H1 (cell line): ENCODE measurements around the gene UNC119. TPM values are rescaled to one million over a fixed set of nuclear protein-coding genes. Genes with fewer than 3 reads are reported as not detected.

Experiments used
- CTCF ChIA-PET: fragments of 300-600 bp; sonication (Branson Sonifier 250); formaldehyde crosslinking; loops from one replicate; lab custom pipeline; 2021; ENCODE audit not compliant: partially characterized antibody; lab: Charles Lee
- POLR2A ChIA-PET: fragments of 300-600 bp; sonication (Branson Sonifier 250); formaldehyde crosslinking; loops from one replicate; lab custom pipeline; 2021; ENCODE audit warnings: inconsistent platforms; ENCODE audit not compliant: partially characterized antibody; lab: Charles Lee
- DNase-seq, 2 experiments: peaks; one replicate each; pipeline versions ENCODE4 v3.0.0 to v3.0.0-alpha.2; 2010 to 2022; ENCODE audit warnings: low spot score in 2 of 2, low read depth in 1 of 2, mixed read lengths in 1 of 2
- FAIRE-seq: peaks from 2 replicates; lab custom pipeline; 2011; peaks lifted over from hg19 to GRCh38; lab: Jason Lieb, UNC
- H2AFZ ChIP-seq: 2 replicates; pipeline ENCODE4 v1.8.1; 2012; ENCODE audit warnings: low read length, inconsistent platforms
- H2AK5ac ChIP-seq: 2 replicates; pipeline ENCODE4 v1.6.1; 2013; ENCODE audit warnings: low read depth, low read length
- H2BK120ac ChIP-seq: replicated peaks from 2 replicates; pipeline ENCODE3; 2013; ENCODE audit warnings: low read depth, low read length, inconsistent platforms
- H2BK12ac ChIP-seq: 2 replicates; pipeline ENCODE4 v1.6.1; 2013; ENCODE audit warnings: low read depth, low read length
- H2BK15ac ChIP-seq: 2 replicates; pipeline ENCODE4 v1.6.1; 2013; ENCODE audit warnings: low read length
- H2BK20ac ChIP-seq: 2 replicates; pipeline ENCODE4 v1.6.1; 2013; ENCODE audit warnings: low read length
- H2BK5ac ChIP-seq: 2 replicates; pipeline ENCODE4 v1.6.1; 2013; ENCODE audit warnings: low read depth, low read length
- H3K14ac ChIP-seq: 2 replicates; pipeline ENCODE4 v1.6.1; 2013; ENCODE audit warnings: inconsistent platforms; ENCODE audit not compliant: insufficient read length
- H3K18ac ChIP-seq: 2 replicates; pipeline ENCODE4 v1.6.1; 2013; ENCODE audit warnings: low read length; ENCODE audit errors: extremely low read depth
- H3K23ac ChIP-seq: 2 replicates; pipeline ENCODE4 v1.6.1; 2013; ENCODE audit warnings: inconsistent platforms; ENCODE audit not compliant: insufficient read length
- H3K23me2 ChIP-seq: 2 replicates; pipeline ENCODE4 v1.6.1; 2013; ENCODE audit warnings: low read depth, low read length
- H3K27ac ChIP-seq: 2 replicates; pipeline ENCODE4 v1.6.1; 2011; ENCODE audit warnings: low read depth, low read length, inconsistent platforms
- H3K27me3 ChIP-seq, 4 experiments: replicated peaks in 1 of 4; 1 replicate in 1 of 4; 2 replicates in 3 of 4; pipeline versions ENCODE4 v1.6.1 to v1.8.1; 2011 to 2013; ENCODE audit warnings: low read length in 3 of 4, mild to moderate bottlenecking in 3 of 4, inconsistent platforms in 2 of 4, mixed read lengths in 2 of 4, moderate library complexity in 1 of 4; ENCODE audit not compliant: control insufficient read depth in 3 of 4, insufficient read depth in 3 of 4; ENCODE audit errors: extremely low read depth in 1 of 4
- H3K36me3 ChIP-seq, 4 experiments: 2 replicates each; pipeline versions ENCODE4 v1.6.1 to v1.8.1; 2011 to 2013; ENCODE audit warnings: mild to moderate bottlenecking in 4 of 4, low read length in 3 of 4, moderate library complexity in 2 of 4, control low read depth in 1 of 4, inconsistent platforms in 1 of 4; ENCODE audit not compliant: insufficient read depth in 4 of 4, control insufficient read depth in 2 of 4
- H3K4ac ChIP-seq: replicated peaks from 2 replicates; pipeline ENCODE3; 2013; ENCODE audit warnings: low read length, low read depth, mixed read lengths, inconsistent platforms; ENCODE audit not compliant: insufficient read length
- H3K4me1 ChIP-seq, 4 experiments: replicated peaks in 1 of 4; 1 replicate in 1 of 4; 2 replicates in 3 of 4; pipeline versions ENCODE4 v1.6.1 to v1.8.1; 2011 to 2013; ENCODE audit warnings: low read length in 3 of 4, inconsistent platforms in 2 of 4, mixed read lengths in 1 of 4; ENCODE audit not compliant: insufficient read depth in 4 of 4, control insufficient read depth in 3 of 4
- H3K4me2 ChIP-seq, 2 experiments: 2 replicates each; pipeline versions ENCODE4 v1.6.1 to v1.8.1; 2011 to 2013; ENCODE audit warnings: low read depth in 2 of 2, low read length in 2 of 2, control low read depth in 1 of 2, inconsistent platforms in 1 of 2, mild to moderate bottlenecking in 1 of 2; ENCODE audit not compliant: insufficient read depth in 1 of 2
- H3K4me3 ChIP-seq, 4 experiments: fragments of 200-600, 300-600 bp in 1 of 4; sonication (generic), shearing (Covaris generic), sonication (Bioruptor Twin) in 1 of 4; 2 replicates each; pipeline versions ENCODE4 v1.5.1 to v1.8.1; 2011 to 2016; ENCODE audit warnings: low read length in 4 of 4, low read depth in 3 of 4, control low read depth in 2 of 4, inconsistent platforms in 2 of 4, mild to moderate bottlenecking in 2 of 4, mixed read lengths in 1 of 4, moderate library complexity in 1 of 4; ENCODE audit not compliant: insufficient read depth in 2 of 4; ENCODE audit errors: extremely low read depth in 1 of 4
- H3K56ac ChIP-seq: replicated peaks from 2 replicates; pipeline ENCODE3; 2013; ENCODE audit warnings: low read depth, mild to moderate bottlenecking, mixed read lengths, low read length, inconsistent platforms; ENCODE audit not compliant: insufficient read length
- H3K79me1 ChIP-seq: 2 replicates; pipeline ENCODE4 v1.6.1; 2013; ENCODE audit warnings: low read depth, low read length, control low read depth
- H3K79me2 ChIP-seq, 2 experiments: 2 replicates each; pipeline versions ENCODE4 v1.6.1 to v1.8.1; 2012 to 2013; ENCODE audit warnings: low read length in 2 of 2, mild to moderate bottlenecking in 2 of 2, inconsistent platforms in 1 of 2; ENCODE audit not compliant: insufficient read depth in 2 of 2, control insufficient read depth in 1 of 2
- H3K9ac ChIP-seq, 4 experiments: replicated peaks in 1 of 4; 1 replicate in 1 of 4; 2 replicates in 3 of 4; pipeline versions ENCODE4 v1.6.1 to v1.8.1; 2011 to 2013; ENCODE audit warnings: low read depth in 3 of 4, low read length in 3 of 4, control low read depth in 2 of 4, mild to moderate bottlenecking in 2 of 4, moderate library complexity in 2 of 4, inconsistent platforms in 1 of 4; ENCODE audit errors: extremely low read depth in 1 of 4
- H3K9me3 ChIP-seq, 2 experiments: 2 replicates each; pipeline versions ENCODE4 v1.6.1 to v1.8.1; 2012 to 2013; ENCODE audit warnings: mild to moderate bottlenecking in 2 of 2, moderate library complexity in 2 of 2, control low read depth in 1 of 2, inconsistent platforms in 1 of 2, low read depth in 1 of 2, low read length in 1 of 2, mixed read lengths in 1 of 2; ENCODE audit not compliant: insufficient read depth in 2 of 2
- H4K20me1 ChIP-seq, 2 experiments: replicated peaks in 1 of 2; 2 replicates each; pipeline versions ENCODE3 to v1.8.1; 2011 to 2013; ENCODE audit warnings: inconsistent platforms in 2 of 2, low read length in 2 of 2, mild to moderate bottlenecking in 1 of 2; ENCODE audit not compliant: insufficient read depth in 2 of 2, control insufficient read depth in 1 of 2
- H4K5ac ChIP-seq: 2 replicates; pipeline ENCODE4 v1.6.1; 2013; ENCODE audit warnings: low read length, low read depth, mixed read lengths, inconsistent platforms; ENCODE audit not compliant: insufficient read length
- H4K8ac ChIP-seq: 2 replicates; pipeline ENCODE4 v1.8.0; 2013; ENCODE audit warnings: mild to moderate bottlenecking, moderate library complexity, low read length, inconsistent platforms; ENCODE audit not compliant: insufficient read depth; ENCODE audit errors: extremely low read depth
- H4K91ac ChIP-seq: replicated peaks from 2 replicates; pipeline ENCODE3; 2013; ENCODE audit warnings: low read length, mixed read lengths, inconsistent platforms; ENCODE audit not compliant: insufficient read length
- CBX5 ChIP-seq: fragments of 300-800, 300-1000 bp; sonication (generic); IDR thresholded peaks from 2 replicates; pipeline ENCODE4 v1.7.1; 2016; ENCODE audit warnings: antibody characterized with exemption, low read length, low read depth
- CEBPB ChIP-seq: IDR thresholded peaks from 2 replicates; pipeline ENCODE4 v1.6.1; 2012; ENCODE audit warnings: low read depth, low read length
- CHD1 ChIP-seq: IDR thresholded peaks from 2 replicates; pipeline ENCODE4 v1.6.1; 2012; ENCODE audit warnings: low read depth, low read length, improper control_type of control experiment
- CTBP2 ChIP-seq: IDR thresholded peaks from 2 replicates; pipeline ENCODE4 v1.7.0; 2011; ENCODE audit warnings: borderline replicate concordance, mild to moderate bottlenecking, moderate library complexity, mixed read lengths, low read length; ENCODE audit not compliant: insufficient read depth, insufficient read length
- KDM1A ChIP-seq: fragments of 200-600, 300-600 bp; sonication (generic); IDR thresholded peaks from 2 replicates; pipeline ENCODE4 v1.7.1; 2016; ENCODE audit warnings: mild to moderate bottlenecking, low read length, borderline replicate concordance
- KDM5A ChIP-seq: fragments of 200-600 bp; IDR thresholded peaks from 2 replicates; pipeline ENCODE4 v1.7.1; 2012; ENCODE audit warnings: mild to moderate bottlenecking, low read length, inconsistent platforms, mixed read lengths
- MAFK ChIP-seq: IDR thresholded peaks from 2 replicates; pipeline ENCODE4 v1.6.1; 2012; ENCODE audit warnings: low read depth, mild to moderate bottlenecking, improper control_type of control experiment, low read length
- NRF1 ChIP-seq: IDR thresholded peaks from 2 replicates; pipeline ENCODE4 v1.6.1; 2011; ENCODE audit warnings: mild to moderate bottlenecking, low read depth, low read length, improper control_type of control experiment
- RNF2 ChIP-seq: fragments of 200-900, 300-1000 bp; sonication (generic); IDR thresholded peaks from 2 replicates; pipeline ENCODE4 v1.7.1; 2016; ENCODE audit warnings: borderline replicate concordance, low read depth, mild to moderate bottlenecking, antibody characterized with exemption, low read length; ENCODE audit not compliant: poor library complexity, severe bottlenecking; ENCODE audit errors: missing control alignments
- TAF1 ChIP-seq: IDR thresholded peaks from 2 replicates; pipeline ENCODE4 v1.6.1; 2011; ENCODE audit warnings: mild to moderate bottlenecking, low read depth, low read length
- TAF7 ChIP-seq: optimal IDR thresholded peaks from 2 replicates; pipeline ENCODE3; 2011; ENCODE audit warnings: low read depth, mild to moderate bottlenecking, inconsistent platforms, low read length, moderate library complexity, borderline replicate concordance
- TCF12 ChIP-seq: IDR thresholded peaks from 2 replicates; pipeline ENCODE4 v1.6.1; 2011; ENCODE audit warnings: low read depth, mild to moderate bottlenecking, low read length
- TEAD4 ChIP-seq: IDR thresholded peaks from 2 replicates; pipeline ENCODE4 v1.6.1; 2012; ENCODE audit warnings: low read depth, low read length, inconsistent platforms, mixed read lengths
- WGBS, 2 experiments: shearing (Covaris generic) in 1 of 2; methylation state at CpG; one replicate each; pipeline versions ENCODE4 v1.1.6 to v1.1.7; 2013 to 2015; ENCODE audit warnings: low lambda C conversion rate in 2 of 2, mixed read lengths in 2 of 2, inconsistent platforms in 1 of 2, low coverage in 1 of 2, missing lambda C conversion rate in 1 of 2; ENCODE audit not compliant: insufficient replicate concordance in 2 of 2, insufficient coverage in 1 of 2, insufficient read length in 1 of 2; ENCODE audit errors: extremely low coverage in 1 of 2, missing lambda C conversion rate in 1 of 2; 5-methylcytosine and 5-hydroxymethylcytosine counted together
- polyA plus RNA-seq, 7 experiments: library from polyadenylated mRNA; depleted of rRNA in 3 of 7; stranded (reverse) in 5 of 7; unstranded in 2 of 7; fragments of >200 nt in 5 of 7; fragments of 200-250 nt in 2 of 7; gene quantifications; 1 replicate in 5 of 7; 2 replicates in 1 of 7; 4 replicates in 1 of 7; pipeline versions ENCODE4 v1.2.1 to v1.2.3, GENCODE V29; 2011 to 2013; ENCODE audit warnings: missing spikeins in 2 of 7, mixed read lengths in 2 of 7
- total RNA-seq: library from RNA; stranded (reverse); fragmentation: NEBNext Ultra II Directional; extraction: Animal tissue kit (Norgen Biotek cat#: 25700); gene quantifications from 2 replicates; pipeline ENCODE4 v1.2.1, GENCODE V29; 2021
- TF ChIP-seq, protein P1 (sequence below): IDR thresholded peaks from 2 replicates; pipeline ENCODE4 v1.6.1; 2012; ENCODE audit warnings: inconsistent platforms

The UNC119 gene
- total and polyA plus RNA-seq, 2 of the 8 experiments (the other 6 are each of a cell fraction or from before 2014, with no cell fraction given), result 43.5 to 94.4 TPM

DNA sequence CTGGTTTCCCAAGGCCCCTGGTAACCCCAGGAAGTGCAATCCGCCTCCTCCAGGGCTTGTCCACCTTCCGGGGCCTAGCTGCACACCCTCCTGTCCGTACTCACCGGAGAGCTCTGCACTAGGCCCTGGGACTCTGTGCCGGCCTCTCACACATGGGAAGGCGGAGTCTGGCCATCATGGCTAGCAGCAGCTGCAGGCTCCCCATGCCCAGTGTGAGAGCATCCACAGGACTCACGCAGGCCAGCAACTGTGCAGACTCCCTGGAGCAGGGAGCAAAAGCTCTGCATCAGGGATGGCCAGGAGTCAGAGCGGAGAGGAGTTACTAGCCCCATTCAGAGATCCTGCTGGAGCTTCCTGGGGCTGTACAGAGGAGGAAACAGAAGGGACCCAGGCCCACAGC lies 26.0 kb downstream of the UNC119 start:
- no peak for FAIRE-seq
- TF ChIP-seq CEBPB (no peak), NRF1 (no peak), TAF1 (no peak), TEAD4 (no peak), TCF12 (no peak), CBX5 (no peak), CHD1 (no peak), TAF7 (no peak), CTBP2 (no peak), KDM1A (no peak), MAFK (no peak), KDM5A (no peak), RNF2 (no peak)
- TF ChIP-seq, protein P1, sequence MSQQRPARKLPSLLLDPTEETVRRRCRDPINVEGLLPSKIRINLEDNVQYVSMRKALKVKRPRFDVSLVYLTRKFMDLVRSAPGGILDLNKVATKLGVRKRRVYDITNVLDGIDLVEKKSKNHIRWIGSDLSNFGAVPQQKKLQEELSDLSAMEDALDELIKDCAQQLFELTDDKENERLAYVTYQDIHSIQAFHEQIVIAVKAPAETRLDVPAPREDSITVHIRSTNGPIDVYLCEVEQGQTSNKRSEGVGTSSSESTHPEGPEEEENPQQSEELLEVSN, result no peak

More for the DNA sequence above, 26.0 kb downstream of the UNC119 start:
- Histone ChIP-seq H3K9ac (no peak overlapping the region), H4K20me1 (no peaks in the 10 kb centered on the region), H3K79me1 (no peaks in the 10 kb centered on the region), H2BK12ac (0 out of 2 replicates have a peak overlapping the region, but pooled peaks have one; percentile 9), H3K27me3 (no peaks in the 10 kb centered on the region), H2BK20ac (no peak overlapping the region), H3K56ac (no peak overlapping the region), H3K4me3 (no peak overlapping the region), H3K23me2 (no peaks in the 10 kb centered on the region), H4K5ac (no peak overlapping the region), H2BK5ac (no peak overlapping the region), H3K79me2 (no peaks in the 10 kb centered on the region), H3K9me3 (no peaks in the 10 kb centered on the region), H2AK5ac (no peak overlapping the region), H3K36me3 (no peaks in the 10 kb centered on the region), H4K8ac (no peak overlapping the region; the same call in 1 of the 2 replicates), H3K4me2 (no peak overlapping the region), H2BK120ac (no peak overlapping the region), H2BK15ac (no peak overlapping the region), H2AFZ (no peak overlapping the region), H3K23ac (no peak overlapping the region), H4K91ac (no peak overlapping the region), H3K4me1 (peaks cover 0 to 7% (median 0%) of the 10 kb centered on the region in 4 experiments; a peak in 2 of 7 replicates), H3K27ac (no peak overlapping the region), H3K18ac (no peak overlapping the region), H3K4ac (no peak overlapping the region), H3K14ac (no peak overlapping the region)
- no peak for DNase-seq
- ChIA-PET POLR2A (interaction anchor here (1.5 kb wide), 1 partner anchor 12 kb away, joined by 4 read pairs; no protein-coding TSS in a partner anchor), CTCF (interaction anchor here (0.9 to 2.5 kb wide), 7 partner anchors 9 to 42 kb away, joined by 3 to 16 read pairs (median 9); no protein-coding TSS in a partner anchor)
- 86% methylated on average over 8 of the region's 8 CpGs; no CpG with 5 or more reads in 1 of the 2 experiments for WGBS, 2 experiments
